HepG2 (cell line): Measurements from ENCODE around the gene TSC22D1. TPM values are rescaled to one million over a fixed set of nuclear protein-coding genes. Genes with fewer than 3 reads are reported as not detected.
"Not testable (repeated sequence)": the region's sequence is repeated elsewhere in the genome, so short reads cannot be mapped to it uniquely, and the experiment has no call there.

Source experiments
- ATAC-seq: fragments of 200-7000 bp; cut with Tn5 transposase; 3 replicates; pipeline ENCODE4 v1.9.1; 2020; ENCODE audit warnings: mild to moderate bottlenecking, moderate library complexity
- BruUV-seq: library from RNA; stranded (reverse); fragments of 400-500 nt; replicated peaks from 2 replicates; lab custom pipeline; 2021; lab: Mats Ljungman, UMichigan
- CTCF ChIA-PET: fragments of 300-600 bp; formaldehyde crosslinking; extraction: SDS; loops from one replicate; lab custom pipeline; 2021; ENCODE audit warnings: low total read pairs, inconsistent platforms, low intra/inter-chr PET ratio; lab: Yijun Ruan, JAX
- POLR2A ChIA-PET: fragments of 350-600 bp; sonication (Branson Sonifier 250); formaldehyde crosslinking; loops from one replicate; lab custom pipeline; 2020; ENCODE audit warnings: antibody characterized with exemption, inconsistent platforms; lab: Yijun Ruan, JAX
- DNase-seq: peaks from one replicate; pipeline ENCODE4 v3.0.0-alpha.2; 2015; ENCODE audit warnings: low spot score
- FAIRE-seq: peaks from 3 replicates; lab custom pipeline; 2011; peaks lifted over from hg19 to GRCh38; lab: Jason Lieb, UNC
- H2AFZ ChIP-seq: one replicate; pipeline ENCODE4 v1.6.1; 2011; ENCODE audit warnings: low read length, inconsistent platforms
- H3K27ac ChIP-seq: fragments of 300-600 bp; 3 replicates; pipeline ENCODE4 v1.8.0; 2011; ENCODE audit warnings: mixed run types, mild to moderate bottlenecking, mixed read lengths, low read length, inconsistent platforms; ENCODE audit not compliant: insufficient read depth; ENCODE audit errors: extremely low read length
- H3K27me3 ChIP-seq, 2 experiments: fragments of 200-600 bp in 1 of 2; 2 replicates in 1 of 2; 3 replicates in 1 of 2; pipeline versions ENCODE4 v1.6.0 to v1.8.0; 2011; ENCODE audit warnings: low read length in 2 of 2, mild to moderate bottlenecking in 2 of 2, moderate library complexity in 2 of 2, inconsistent platforms in 1 of 2; ENCODE audit not compliant: insufficient read depth in 2 of 2, control insufficient read depth in 1 of 2
- H3K36me3 ChIP-seq, 2 experiments: fragments of 200-600 bp in 1 of 2; replicated peaks in 1 of 2; 2 replicates in 1 of 2; 3 replicates in 1 of 2; pipeline versions ENCODE4 v1.5.1 to v1.8.0; 2011; ENCODE audit warnings: low read length in 2 of 2, inconsistent platforms in 1 of 2; ENCODE audit not compliant: insufficient read depth in 2 of 2, control insufficient read depth in 1 of 2
- H3K4me1 ChIP-seq: 2 replicates; pipeline ENCODE4 v1.5.1; 2012; ENCODE audit warnings: low read length, inconsistent platforms; ENCODE audit not compliant: insufficient read depth
- H3K4me2 ChIP-seq: 2 replicates; pipeline ENCODE4 v1.6.0; 2011; ENCODE audit warnings: low read depth, low read length, inconsistent platforms
- H3K4me3 ChIP-seq, 3 experiments: fragments of 200-600 bp in 1 of 3; sonication (generic), shearing (Covaris generic) in 1 of 3; replicated peaks in 1 of 3; 2 replicates each; pipeline ENCODE4 v1.5.1; 2011 to 2016; ENCODE audit warnings: low read length in 3 of 3, inconsistent platforms in 2 of 3, low read depth in 2 of 3, mild to moderate bottlenecking in 2 of 3, control low read depth in 1 of 3, mixed read lengths in 1 of 3; ENCODE audit not compliant: insufficient read depth in 1 of 3
- H3K79me2 ChIP-seq: one replicate; pipeline ENCODE4 v1.6.1; 2011; ENCODE audit warnings: low read length, inconsistent platforms; ENCODE audit not compliant: insufficient read depth
- H3K9ac ChIP-seq: 2 replicates; pipeline ENCODE4 v1.6.0; 2011; ENCODE audit warnings: mild to moderate bottlenecking, low read depth, low read length, inconsistent platforms; ENCODE audit not compliant: insufficient read depth
- H3K9me3 ChIP-seq: 2 replicates; pipeline ENCODE4 v1.5.1; 2012; ENCODE audit warnings: mild to moderate bottlenecking, low read length
- H4K20me1 ChIP-seq: 2 replicates; pipeline ENCODE4 v1.6.0; 2011; ENCODE audit warnings: inconsistent platforms, mild to moderate bottlenecking, low read length, moderate library complexity; ENCODE audit not compliant: insufficient read depth
- ARNT ChIP-seq: fragments of 450-650 bp; IDR thresholded peaks from 2 replicates; pipeline ENCODE4 v1.6.1; 2017
- FLYWCH1 ChIP-seq: sonication (generic); formaldehyde crosslinking; IDR thresholded peaks from 2 replicates; pipeline ENCODE4 v1.8.1; 2023; ENCODE audit warnings: mild to moderate bottlenecking, missing genetic modification reagents
- MTF1 ChIP-seq: sonication (generic); formaldehyde crosslinking; IDR thresholded peaks from 2 replicates; pipeline ENCODE4 v1.5.0; 2020; ENCODE audit warnings: missing genetic modification reagents
- NFRKB ChIP-seq: fragments of 450-650 bp; IDR thresholded peaks from 2 replicates; pipeline ENCODE4 v1.6.1; 2017
- REXO4 ChIP-seq: sonication (generic); formaldehyde crosslinking; IDR thresholded peaks from 2 replicates; pipeline ENCODE4 v1.8.0; 2022; ENCODE audit warnings: missing genetic modification reagents, mild to moderate bottlenecking, borderline replicate concordance
- RORA ChIP-seq: sonication (generic); formaldehyde crosslinking; IDR thresholded peaks from 2 replicates; pipeline ENCODE4 v1.5.0; 2020; ENCODE audit warnings: mild to moderate bottlenecking, missing genetic modification reagents, moderate library complexity
- SCMH1 ChIP-seq: sonication (generic); formaldehyde crosslinking; IDR thresholded peaks from 2 replicates; pipeline ENCODE4 v1.9.0; 2021; ENCODE audit warnings: missing genetic modification reagents, mild to moderate bottlenecking, borderline replicate concordance
- ZNF207 ChIP-seq: fragments of 450-650 bp; IDR thresholded peaks from 2 replicates; pipeline ENCODE4 v1.6.1; 2016; ENCODE audit warnings: antibody characterized with exemption, borderline replicate concordance
- WGBS: methylation state at CpG from one replicate; pipeline ENCODE4 v1.1.6; 2017; ENCODE audit warnings: low lambda C conversion rate; 5-methylcytosine and 5-hydroxymethylcytosine counted together
- in situ Hi-C: cut with HindIII; loops from 2 replicates; pipeline ENCODE4 v1.10.0; 2017; ENCODE audit warnings: low pct_unique_long_range_greater_than_20kb; ENCODE audit not compliant: extremely low pct_ligation_motif_present
- intact Hi-C: fragments of 100-400 bp; cut with micrococcal nuclease; formaldehyde crosslinking; loops from one replicate; pipeline ENCODE4 v1.10.0; 2022; ENCODE audit not compliant: unreplicated experiment
- polyA plus RNA-seq, 8 experiments: library from polyadenylated mRNA; depleted of rRNA in 3 of 8; stranded (reverse) in 7 of 8; unstranded in 1 of 8; fragments of >200 nt; fragmentation: Illumina TruSeq in 4 of 8; extraction: Trizol in 4 of 8; gene quantifications; 2 replicates each; pipeline versions ENCODE4 v1.2.1 to v1.2.3, GENCODE V29; 2011 to 2016; ENCODE audit warnings: low read depth in 4 of 8, missing spikeins in 1 of 8, mixed read lengths in 1 of 8; ENCODE audit not compliant: insufficient read depth in 1 of 8
- total RNA-seq, 5 experiments: library from RNA; depleted of rRNA; stranded (reverse); fragments of >200 nt; fragmentation: Illumina TruSeq; extraction: Trizol; gene quantifications; 2 replicates each; pipeline ENCODE4 v1.2.3, GENCODE V29; 2016; ENCODE audit warnings: low read depth in 1 of 5

TSC22D1 gene
- total and polyA plus RNA-seq, 2 of the 13 experiments (the other 11 are each of a cell fraction or from before 2014, with no cell fraction given), result 18.4 to 35.7 TPM

GRCh38 chr13:44456212-44456611, 119.9 kb downstream of the TSC22D1 start:
- POLR2A ChIA-PET, H3K27ac ChIP-seq, H2AFZ ChIP-seq, CTCF ChIA-PET, H3K27me3 ChIP-seq, H3K4me1 ChIP-seq, H3K4me3 ChIP-seq, H3K9me3 ChIP-seq, H3K36me3 ChIP-seq, H4K20me1 ChIP-seq, H3K4me2 ChIP-seq, intact Hi-C loops, H3K79me2 ChIP-seq, DNase-seq, BruUV-seq, ATAC-seq, FAIRE-seq, H3K9ac ChIP-seq, in situ Hi-C loops: not testable (repeated sequence)
- 98% methylated on average over 11 of the region's 11 CpGs for WGBS

- POLR2A ChIA-PET, result no interaction called here
Measured at GRCh38 chr13:44455769-44456168, 120.4 kb downstream of the TSC22D1 start.

More at GRCh38 chr13:44455769-44456168, 120.4 kb downstream of the TSC22D1 start:
- 90% methylated on average over 8 of the region's 8 CpGs for WGBS
- Histone ChIP-seq H3K4me2 (no peak overlapping the region), H3K4me1 (peaks cover 7% of the 10 kb centered on the region), H2AFZ (no peak overlapping the region), H3K79me2 (no peaks in the 10 kb centered on the region), H3K9me3 (no peaks in the 10 kb centered on the region)
- intact Hi-C loops (no loop called here), in situ Hi-C loops (no loop called here)
- CTCF ChIA-PET, result no interaction called here
- FAIRE-seq, result no peak
- DNase-seq, result no peak
- no peak for ATAC-seq
- TF ChIP-seq NFRKB (no peak), SCMH1 (CRISPR knock-in tag) (no peak), ZNF207 (no peak), MTF1 (CRISPR knock-in tag) (no peak), ARNT (no peak), REXO4 (CRISPR knock-in tag) (no peak), FLYWCH1 (CRISPR knock-in tag) (no peak), RORA (CRISPR knock-in tag) (no peak)
- TF ChIP-seq, all 625 proteins: peak for 0
- Histone ChIP-seq H3K9ac (no peak overlapping the region), H3K27ac (no peak overlapping the region), H3K4me3 (no peak overlapping the region), H3K36me3 (no peaks in the 10 kb centered on the region), H3K27me3 (no peaks in the 10 kb centered on the region), H4K20me1 (no peaks in the 10 kb centered on the region)
- no TSS peak for BruUV-seq
